Left hindlimb (tissue), 1 donor: ENCODE measurements around the gene CDCA5.

Experiments
- DNase-seq: peaks from one replicate; pipeline ENCODE4 v3.0.0-alpha.2; 2018

CDCA5 gene

GRCh38 chr11:65104628-65105027, 20.8 kb upstream of the CDCA5 start:
- DNase-seq: no peak

GRCh38 chr11:65103476-65103875, 19.6 kb upstream of the CDCA5 start:
- no peak for DNase-seq

DNA sequence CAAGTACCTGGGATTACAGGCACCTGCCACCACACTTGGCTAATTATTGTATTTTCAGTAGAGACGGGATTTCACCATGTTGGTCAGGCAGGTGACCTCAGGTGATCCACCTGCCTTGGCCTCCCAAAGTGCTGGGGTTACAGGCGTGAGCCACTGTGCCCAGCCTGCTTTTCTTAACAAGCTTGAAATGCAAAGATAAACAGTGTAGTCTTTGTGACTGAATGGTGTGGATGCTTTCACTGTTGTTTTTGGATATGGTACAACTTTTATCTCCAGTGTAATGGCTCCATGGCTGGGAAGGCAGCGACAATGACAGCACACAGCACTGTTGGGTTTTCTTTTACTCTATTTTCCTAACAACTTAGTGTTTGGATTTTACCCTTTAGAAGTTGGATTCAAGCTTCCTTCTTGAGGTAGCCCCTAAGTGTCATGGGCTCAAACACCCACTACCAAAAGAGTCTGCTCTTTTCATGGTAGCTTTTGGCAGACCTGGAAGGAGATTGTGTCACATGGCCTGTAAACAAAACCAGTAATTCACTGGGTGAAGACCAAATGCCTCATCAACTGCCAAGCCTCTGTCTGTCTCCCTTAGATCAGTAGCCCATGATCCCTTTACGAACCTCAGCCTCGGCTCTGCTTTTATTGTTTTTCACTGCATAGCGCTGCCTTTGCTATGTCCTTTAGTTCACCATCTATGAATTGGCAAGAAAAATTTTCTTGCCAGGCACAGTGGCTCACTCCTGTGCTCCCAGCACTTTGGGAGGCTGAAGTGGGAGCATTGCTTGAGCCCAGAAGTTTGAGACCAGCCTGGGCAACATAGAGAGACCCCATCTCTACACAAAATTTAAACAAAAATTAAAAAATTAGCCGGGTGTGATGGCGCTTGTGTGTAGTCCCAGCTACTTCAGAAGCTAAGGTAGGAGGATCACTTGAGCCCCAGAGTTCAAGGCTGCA, 18.6 kb upstream of the CDCA5 start:
- DNase-seq: no peak

DNA sequence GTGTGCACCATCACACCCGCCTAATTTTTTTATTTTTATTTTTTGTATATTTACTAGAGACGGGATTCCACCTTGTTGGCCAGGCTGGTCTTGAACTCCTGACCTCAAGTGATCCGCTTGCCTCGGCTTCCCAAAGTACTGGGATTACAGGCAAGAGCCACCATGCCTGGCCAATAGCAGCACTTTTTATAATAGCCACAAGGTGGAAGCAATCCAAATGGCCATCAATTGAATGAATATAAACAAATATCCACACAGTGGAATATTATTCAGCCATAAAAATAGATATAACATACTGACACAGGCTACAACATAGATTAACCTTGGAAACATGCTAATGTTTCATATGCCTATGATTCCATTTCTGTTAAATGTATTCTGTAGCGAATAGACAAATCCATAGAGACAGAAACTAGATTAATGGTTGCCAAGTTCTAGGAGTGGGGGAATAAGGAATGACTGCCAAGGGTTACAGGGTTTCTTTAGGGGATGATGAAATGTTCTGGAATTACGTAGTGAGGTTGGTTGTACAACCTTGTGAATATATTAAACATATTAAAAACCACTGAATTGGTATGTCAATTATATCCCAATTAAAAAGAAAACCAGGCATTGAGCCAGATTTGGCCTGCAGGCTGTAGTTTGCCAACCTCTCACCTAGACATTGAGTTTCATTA, 17.0 kb upstream of the CDCA5 start:
- DNase-seq: no peak

DNA sequence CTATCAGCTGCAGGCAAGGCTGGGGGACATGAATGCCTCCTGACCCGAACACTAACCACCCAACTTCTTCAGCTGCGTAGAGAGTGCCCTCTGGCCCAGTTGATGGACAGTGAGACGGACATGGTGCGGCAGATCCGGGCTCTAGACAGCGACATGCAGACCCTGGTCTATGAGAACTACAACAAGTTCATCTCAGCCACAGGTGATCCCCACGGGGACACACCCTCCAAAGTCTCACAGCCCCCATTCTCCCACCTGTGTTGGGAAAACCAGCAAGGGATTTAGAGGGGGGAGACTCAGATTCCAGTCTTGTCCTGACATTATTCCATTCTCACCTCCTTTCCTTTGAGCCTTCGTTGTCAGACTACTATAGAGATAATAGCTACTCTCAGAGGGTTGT, 13.1 kb upstream of the CDCA5 start:
- DNase-seq: no peak

DNA sequence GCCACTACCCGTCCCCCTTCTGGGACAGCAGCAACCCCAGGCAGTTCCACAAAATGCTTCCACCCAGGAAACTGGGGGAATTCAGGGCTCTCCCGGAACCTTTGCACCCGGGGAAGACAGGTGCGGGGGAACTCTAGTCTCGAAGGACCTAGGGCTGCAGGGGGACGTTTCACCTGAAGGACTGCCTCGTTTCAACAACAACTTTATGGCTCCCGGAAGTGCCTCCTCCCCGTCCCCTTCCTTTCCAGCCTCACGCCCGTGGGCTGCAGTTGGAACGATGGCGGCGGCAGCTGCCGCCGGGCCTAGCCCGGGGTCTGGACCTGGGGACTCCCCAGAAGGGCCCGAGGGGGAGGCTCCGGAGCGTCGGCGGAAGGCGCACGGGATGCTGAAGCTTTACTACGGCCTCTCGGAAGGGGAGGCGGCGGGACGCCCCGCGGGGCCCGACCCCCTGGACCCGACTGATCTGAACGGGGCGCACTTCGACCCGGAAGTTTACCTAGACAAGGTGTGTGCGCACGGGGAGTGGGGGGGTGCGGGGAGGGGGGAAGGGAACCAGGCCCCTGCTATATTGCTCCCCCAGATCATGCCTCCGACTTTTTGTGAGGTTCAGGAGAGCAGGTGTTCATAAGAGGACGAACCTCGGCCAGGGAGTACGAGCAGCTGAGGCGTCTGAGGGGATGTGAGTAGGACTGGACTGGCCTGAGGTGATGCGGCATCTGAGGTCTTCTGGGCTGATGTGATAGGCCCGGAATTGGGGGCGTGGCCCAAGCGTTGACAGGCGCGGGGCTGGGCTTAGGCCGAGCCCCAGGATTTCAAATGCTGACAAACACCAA, 12.3 kb upstream of the CDCA5 start, which contains the start of gene VPS51:
VPS51 (plus strand) TSS at position 241 of the 833 bp plus-strand sequence; CDS start at position 278, 37 bp downstream.
- DNase-seq: peak; percentile 89

DNA sequence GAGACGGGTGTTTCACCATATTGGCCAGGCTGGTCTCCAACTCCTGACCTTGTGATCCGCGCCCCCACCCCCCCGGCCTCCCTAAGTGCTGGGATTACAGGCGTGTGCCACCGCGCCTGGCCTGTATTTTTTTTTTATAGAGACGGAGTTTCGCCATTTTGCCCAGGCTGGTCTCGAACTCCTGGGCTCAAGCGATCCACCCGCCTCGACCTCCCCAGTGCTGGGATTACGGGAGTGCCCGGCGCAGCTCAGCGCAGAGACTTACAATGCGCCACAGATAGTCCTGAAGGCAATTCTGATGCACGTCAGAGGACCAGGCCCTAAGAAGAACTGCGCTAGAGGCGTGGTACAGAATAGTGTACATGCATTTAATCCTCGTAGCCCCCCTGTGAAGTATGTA, 11.6 kb upstream of the CDCA5 start:
- DNase-seq: no peak

- DNase-seq: no peak
Measured at GRCh38 chr11:65090628-65091027, 6.8 kb upstream of the CDCA5 start.

GRCh38 chr11:65089621-65090020, 5.8 kb upstream of the CDCA5 start:
- DNase-seq: no peak

GRCh38 chr11:65087827-65088226, 4.0 kb upstream of the CDCA5 start:
- no peak for DNase-seq

DNA sequence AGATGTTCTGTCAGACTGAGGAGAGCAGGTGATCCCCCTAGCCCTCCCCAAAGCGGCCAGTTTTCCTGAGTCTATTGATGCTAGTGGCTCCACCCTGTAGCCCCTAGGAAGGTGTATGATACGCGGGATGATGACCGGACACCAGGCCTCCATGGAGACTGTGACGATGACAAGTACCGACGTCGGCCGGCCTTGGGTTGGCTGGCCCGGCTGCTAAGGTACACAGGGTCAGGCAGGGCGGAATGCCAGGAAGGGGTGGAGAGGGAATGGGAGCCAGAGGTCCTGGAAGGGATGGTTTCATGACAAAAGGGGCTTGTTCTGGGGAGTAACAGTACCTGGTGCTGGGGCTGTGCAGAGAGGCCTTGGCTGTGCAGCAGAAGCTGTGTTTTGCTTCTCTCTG, 3.4 kb upstream of the CDCA5 start:
- DNase-seq: no peak

DNA sequence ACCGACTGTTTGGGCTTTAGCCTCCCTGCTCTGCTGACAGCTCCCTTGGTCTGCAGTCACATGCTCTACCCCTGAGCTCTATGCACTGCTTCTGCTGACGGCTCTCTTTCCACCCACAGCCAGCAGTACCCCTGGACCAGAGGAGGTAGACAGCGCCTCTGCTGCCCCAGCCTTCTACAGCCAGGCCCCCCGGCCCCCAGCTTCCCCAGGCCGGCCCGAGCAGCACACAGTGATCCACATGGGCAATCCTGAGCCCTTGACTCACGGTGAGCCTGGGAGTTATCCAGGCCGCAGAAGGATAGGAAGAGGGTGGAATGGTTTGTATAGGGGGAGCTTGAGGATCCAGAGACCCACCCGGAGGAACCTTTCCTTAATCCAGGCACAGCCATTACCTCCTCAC, 3.0 kb upstream of the CDCA5 start:
- DNase-seq: no peak

GRCh38 chr11:65085446-65085845, 1.6 kb upstream of the CDCA5 start:
- no peak for DNase-seq

GRCh38 chr11:65084598-65085375, 947 bp upstream of the CDCA5 start:
- DNase-seq: no peak

GRCh38 chr11:65083134-65083833, 556 bp downstream of the CDCA5 start:
- DNase-seq: no peak

DNA sequence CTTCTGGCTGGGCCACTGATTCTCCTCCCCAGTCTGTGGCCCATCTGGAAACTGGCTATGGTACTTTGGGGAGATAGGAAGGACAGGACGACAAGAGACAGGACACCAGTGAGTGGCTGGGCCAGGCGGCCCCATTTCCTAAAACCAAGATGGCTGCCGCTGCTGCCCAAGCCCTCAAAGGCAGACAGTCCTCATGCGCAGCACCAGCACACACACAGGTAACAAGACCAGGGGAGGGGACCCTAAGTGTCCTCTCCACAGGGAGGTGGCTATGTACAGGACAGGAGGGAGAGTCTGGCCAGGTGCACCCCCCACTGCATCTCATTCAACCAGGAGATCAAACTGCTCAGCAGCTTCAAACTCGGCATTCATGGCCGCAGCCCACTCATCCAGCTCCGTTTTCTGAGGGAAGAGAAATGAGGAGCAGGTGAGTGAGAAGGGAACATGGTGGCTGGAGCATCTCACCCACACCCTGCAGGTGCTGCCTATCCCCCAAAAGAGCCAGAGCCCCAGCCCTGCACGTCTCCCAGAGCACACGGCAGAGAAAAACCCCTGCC, 5.0 kb downstream of the CDCA5 start:
- DNase-seq: peak; percentile 17

GRCh38 chr11:65078151-65078550, 5.7 kb downstream of the CDCA5 start:
- no peak for DNase-seq

DNA sequence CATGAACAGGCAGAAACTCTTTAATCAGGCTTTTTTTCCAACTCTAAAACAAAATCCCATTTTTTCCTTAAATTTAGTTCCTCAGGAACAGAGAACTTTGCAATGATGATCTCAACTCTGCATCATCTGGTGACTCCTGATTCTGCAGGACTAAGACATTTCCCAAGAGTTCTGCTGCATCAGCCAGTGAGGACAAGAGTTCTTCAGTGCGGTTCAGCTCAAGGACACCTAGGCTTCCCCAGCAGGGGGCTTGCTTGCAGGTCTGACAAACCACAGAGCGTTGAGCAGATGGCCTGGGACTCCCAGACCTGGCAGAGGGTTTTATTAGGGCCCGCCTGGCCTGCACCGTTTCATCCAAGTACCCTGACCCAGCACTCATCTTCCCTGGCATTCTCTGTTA, 6.4 kb downstream of the CDCA5 start:
- no peak for DNase-seq

- DNase-seq: no peak
Measured at GRCh38 chr11:65072631-65072966, 11.2 kb downstream of the CDCA5 start.

DNA sequence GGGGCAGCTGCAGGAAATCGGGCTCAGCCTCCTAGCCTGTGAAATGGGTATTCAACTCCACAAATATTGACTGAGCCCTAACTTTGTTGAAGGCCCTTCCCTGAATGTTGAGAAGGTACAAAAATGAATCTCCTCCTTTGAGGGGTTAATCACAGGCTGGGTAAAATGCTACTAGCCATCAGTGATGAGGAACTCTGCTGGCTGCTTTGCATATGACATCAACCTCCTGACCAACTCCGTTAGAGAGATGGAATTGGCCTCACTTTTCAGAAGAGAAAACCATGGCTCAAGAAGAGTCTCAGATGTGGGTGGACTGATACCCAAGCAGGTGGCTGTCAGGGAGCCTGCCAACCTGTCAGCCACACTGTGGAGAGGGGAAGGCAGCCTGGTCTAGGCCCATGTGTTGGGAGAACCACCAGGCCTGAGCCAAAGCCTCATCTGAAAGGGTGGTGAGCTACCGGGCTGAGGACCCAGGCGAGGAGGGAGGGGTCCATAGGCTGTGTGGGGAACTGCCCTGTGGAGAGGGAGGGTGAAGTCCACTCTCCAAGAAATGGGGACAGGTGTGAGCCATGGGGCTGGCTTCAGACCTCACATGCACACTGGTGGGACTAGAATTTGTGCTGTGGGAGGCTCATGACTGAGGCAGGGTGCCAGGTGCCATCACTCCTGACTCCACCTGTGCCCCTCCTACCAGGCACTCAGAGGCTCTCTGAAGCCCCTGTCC, 11.8 kb downstream of the CDCA5 start:
- no peak for DNase-seq

- DNase-seq: no peak
Measured at GRCh38 chr11:65069217-65069616, 14.6 kb downstream of the CDCA5 start.
